Keratinocyte (primary cell): ENCODE results near the gene LHCGR. TPM values are rescaled to one million over a fixed set of nuclear protein-coding genes. Genes with fewer than 3 reads are reported as not detected.

Experiments used
- DNase-seq: peaks from one replicate; pipeline ENCODE4 v3.0.0-alpha.2; 2011; ENCODE audit warnings: low read depth, missing footprints, low spot score
- FAIRE-seq: peaks from 2 replicates; lab custom pipeline; 2011; peaks lifted over from hg19 to GRCh38; lab: Jason Lieb, UNC
- H2AFZ ChIP-seq: 2 replicates; pipeline ENCODE4 v1.6.0; 2012; ENCODE audit warnings: low read length, control low read depth, inconsistent platforms; ENCODE audit not compliant: control insufficient read depth
- H3K27ac ChIP-seq: 2 replicates; pipeline ENCODE4 v1.5.1; 2011; ENCODE audit warnings: low read length; ENCODE audit not compliant: control insufficient read depth, insufficient read depth
- H3K27me3 ChIP-seq: 3 replicates; pipeline ENCODE4 v1.6.0; 2011; ENCODE audit warnings: low read length; ENCODE audit not compliant: control insufficient read depth, insufficient read depth; ENCODE audit errors: extremely low read depth
- H3K36me3 ChIP-seq, 2 experiments: 2 replicates in 1 of 2; 3 replicates in 1 of 2; pipeline ENCODE4 v1.5.1; 2011; ENCODE audit warnings: low read length in 2 of 2, mild to moderate bottlenecking in 1 of 2; ENCODE audit not compliant: control insufficient read depth in 2 of 2, insufficient read depth in 2 of 2; ENCODE audit errors: extremely low read depth in 1 of 2
- H3K4me1 ChIP-seq: 3 replicates; pipeline ENCODE4 v1.5.1; 2011; ENCODE audit warnings: low read length; ENCODE audit not compliant: control insufficient read depth, insufficient read depth; ENCODE audit errors: extremely low read depth
- H3K4me2 ChIP-seq: 3 replicates; pipeline ENCODE4 v1.6.0; 2011; ENCODE audit warnings: low read depth, low read length; ENCODE audit not compliant: control insufficient read depth, insufficient read depth; ENCODE audit errors: extremely low read depth
- H3K4me3 ChIP-seq, 3 experiments: fragments of 200-600 bp in 1 of 3; sonication (generic) in 1 of 3; 2 replicates in 2 of 3; 3 replicates in 1 of 3; pipeline ENCODE4 v1.5.1; 2011 to 2016; ENCODE audit warnings: low read length in 3 of 3, mild to moderate bottlenecking in 3 of 3, control low read depth in 2 of 3, inconsistent platforms in 1 of 3, low read depth in 1 of 3, mixed read lengths in 1 of 3, mixed run types in 1 of 3, moderate library complexity in 1 of 3; ENCODE audit not compliant: control insufficient read depth in 2 of 3, insufficient read depth in 2 of 3; ENCODE audit errors: extremely low read depth in 1 of 3
- H3K79me2 ChIP-seq: 2 replicates; pipeline ENCODE4 v1.6.0; 2012; ENCODE audit warnings: low read length; ENCODE audit not compliant: control insufficient read depth, insufficient read depth
- H3K9ac ChIP-seq: 3 replicates; pipeline ENCODE4 v1.6.0; 2011; ENCODE audit warnings: low read length; ENCODE audit not compliant: control insufficient read depth, insufficient read depth; ENCODE audit errors: extremely low read depth
- H3K9me1 ChIP-seq: 3 replicates; pipeline ENCODE4 v1.6.0; 2011; ENCODE audit warnings: low read length; ENCODE audit not compliant: control insufficient read depth, insufficient read depth; ENCODE audit errors: extremely low read depth
- H3K9me3 ChIP-seq: 2 replicates; pipeline ENCODE4 v1.5.1; 2012; ENCODE audit warnings: low read depth, low read length; ENCODE audit not compliant: control insufficient read depth
- H4K20me1 ChIP-seq: 3 replicates; pipeline ENCODE4 v1.6.0; 2011; ENCODE audit warnings: low read length; ENCODE audit not compliant: control insufficient read depth, insufficient read depth; ENCODE audit errors: extremely low read depth
- CTCF ChIP-seq, 3 experiments: IDR thresholded peaks in 1 of 3; conservative IDR thresholded peaks in 1 of 3; optimal IDR thresholded peaks in 1 of 3; 2 replicates in 2 of 3; 3 replicates in 1 of 3; pipeline versions ENCODE3 to v1.5.1; 2011; ENCODE audit warnings: low read length in 3 of 3, mild to moderate bottlenecking in 3 of 3, moderate library complexity in 2 of 3, control low read depth in 1 of 3, inconsistent platforms in 1 of 3; ENCODE audit not compliant: insufficient read depth in 2 of 3; ENCODE audit errors: extremely low read depth in 1 of 3
- EZH2 ChIP-seq: IDR thresholded peaks from one replicate; pipeline ENCODE4 v1.6.1; 2012; ENCODE audit warnings: inconsistent platforms, mild to moderate bottlenecking, low read length, moderate library complexity
- dilution Hi-C: fragments of 300-500 bp; cut with MboI; formaldehyde crosslinking; loops from one replicate; pipeline ENCODE4 v1.7.0; 2020; ENCODE audit warnings: low sequenced_read_pairs; ENCODE audit not compliant: extremely low pct_ligation_motif_present
- polyA plus RNA-seq, 5 experiments: library from polyadenylated mRNA; depleted of rRNA in 3 of 5; stranded (reverse) in 3 of 5; stranded (forward) in 1 of 5; unstranded in 1 of 5; fragments of >200 nt; gene quantifications; 1 replicate in 1 of 5; 2 replicates in 3 of 5; 3 replicates in 1 of 5; pipeline versions ENCODE4 v1.2.1 to v1.2.3, GENCODE V29; 2011 to 2012; ENCODE audit warnings: missing spikeins in 2 of 5, low read depth in 1 of 5, low replicate concordance in 1 of 5

LHCGR gene
- polyA plus RNA-seq, 1 donor (not counting 4 experiments of a cell fraction or from before 2014, with no cell fraction given), result not detected

- Histone ChIP-seq H3K27ac (no peak overlapping the region), H3K9ac (no peak overlapping the region), H3K36me3 (no peaks in the 10 kb centered on the region), H3K4me2 (no peak overlapping the region), H3K4me1 (no peaks in the 10 kb centered on the region), H3K79me2 (no peaks in the 10 kb centered on the region), H2AFZ (no peak overlapping the region), H3K9me3 (no peaks in the 10 kb centered on the region), H4K20me1 (no peaks in the 10 kb centered on the region), H3K9me1 (no peaks in the 10 kb centered on the region), H3K27me3 (no peaks in the 10 kb centered on the region), H3K4me3 (no peak overlapping the region)
- TF ChIP-seq CTCF (optimal IDR thresholded peaks at IDR 0.05 in 1 of 3, IDR thresholded peaks at IDR 0.05 in 1 of 3, conservative IDR thresholded peaks at IDR 0.05 in 1 of 3; ENCODE audit: extremely low read depth in 1 of 3, insufficient read depth in 2 of 3, low read length in 3 of 3), result no peak
- TF ChIP-seq EZH2, result no peak
- dilution Hi-C loops, result no loop called here
- DNase-seq (no peak), FAIRE-seq (no peak)
Measured at GRCh38 chr2:48738806-48739205, 16.7 kb downstream of the LHCGR start.

DNA sequence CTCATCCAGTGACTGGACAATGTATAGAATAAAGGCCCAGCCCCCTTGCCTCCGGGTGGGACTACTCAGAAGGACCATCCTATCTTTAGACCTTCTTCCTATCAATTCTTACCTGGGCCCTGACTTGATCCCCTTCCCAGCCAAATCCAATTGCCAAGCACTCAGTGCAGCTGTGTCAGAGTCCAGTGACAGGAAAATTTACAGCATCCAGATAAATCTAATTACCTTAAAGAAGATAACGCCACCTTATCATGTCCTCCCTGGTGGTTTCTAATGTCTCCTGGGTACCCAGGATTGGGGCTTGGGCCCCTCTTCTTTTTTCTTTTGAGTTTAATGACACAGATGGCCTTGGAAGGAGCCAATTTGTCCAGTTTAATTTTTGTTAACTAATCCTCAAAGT, 19.3 kb downstream of the LHCGR start:
- Histone ChIP-seq H3K27me3 (no peaks in the 10 kb centered on the region), H4K20me1 (no peaks in the 10 kb centered on the region), H3K4me3 (no peak overlapping the region), H3K9me3 (no peaks in the 10 kb centered on the region), H3K79me2 (no peaks in the 10 kb centered on the region), H3K9me1 (no peaks in the 10 kb centered on the region), H3K4me1 (no peaks in the 10 kb centered on the region), H3K36me3 (no peaks in the 10 kb centered on the region), H3K9ac (no peak overlapping the region), H3K4me2 (no peak overlapping the region), H3K27ac (no peak overlapping the region), H2AFZ (no peak overlapping the region)
- TF ChIP-seq EZH2 (no peak), CTCF (optimal IDR thresholded peaks at IDR 0.05 in 1 of 3, IDR thresholded peaks at IDR 0.05 in 1 of 3, conservative IDR thresholded peaks at IDR 0.05 in 1 of 3; ENCODE audit: extremely low read depth in 1 of 3, insufficient read depth in 2 of 3, low read length in 3 of 3) (no peak)
- no peak for DNase-seq
- dilution Hi-C loops, result no loop called here
- no peak for FAIRE-seq
